ENCODE results near the gene KLHL29. TPM values are rescaled to one million over a fixed set of nuclear protein-coding genes. Genes with fewer than 3 reads are reported as not detected.

The KLHL29 gene
- total and polyA plus RNA-seq, 2 donors (not counting 1 experiment from before 2014, with no cell fraction given), result 1.3 to 3.4 TPM

- H3K4me3 ChIP-seq (ENCODE audit: control extremely low read depth in 1 of 5, extremely low read depth in 1 of 5, insufficient read depth in 1 of 5, low read depth in 2 of 5, low read length in 4 of 5), result no peak overlapping the region
- no peaks in the 10 kb centered on the region for H3K79me2 ChIP-seq (ENCODE audit: control insufficient read depth, insufficient read depth, low read length)
- H3K4me1 ChIP-seq (ENCODE audit: control insufficient read depth in 2 of 2, insufficient read depth in 2 of 2, low read length in 2 of 2), result no peaks in the 10 kb centered on the region
- no peak overlapping the region for H2AFZ ChIP-seq (ENCODE audit: insufficient read depth, low read depth, low read length, poor library complexity, severe bottlenecking)
- 93% methylated on average over 16 of the region's 16 CpGs for WGBS (ENCODE audit: insufficient coverage)
- H3K9ac ChIP-seq (ENCODE audit: low read length), result no peak overlapping the region
- H3K36me3 ChIP-seq (replicated peaks in 1 of 2; ENCODE audit: control extremely low read depth in 1 of 2, control insufficient read depth in 1 of 2, extremely low read depth in 1 of 2, insufficient read depth in 2 of 2, low read length in 1 of 2), result no peaks in the 10 kb centered on the region
- no peaks in the 10 kb centered on the region for H3K27me3 Mint-ChIP-seq
- no peak overlapping the region for H3K27ac ChIP-seq (ENCODE audit: low read length in 2 of 2)
- TF ChIP-seq EZH2 (IDR thresholded peaks at IDR 0.05; ENCODE audit: borderline replicate concordance, insufficient read depth, low read depth, low read length, poor library complexity, severe bottlenecking) (no peak), CTCF (IDR thresholded peaks at IDR 0.05) (no peak)
- H3K27ac Mint-ChIP-seq, result no peak overlapping the region
- H3K9me3 ChIP-seq (ENCODE audit: control extremely low read depth in 1 of 3, control insufficient read depth in 2 of 3, insufficient read depth in 1 of 3, low read length in 2 of 3), result peaks cover 0 to 4% (median 0%) of the 10 kb centered on the region in 3 donors
- intact Hi-C loops (cut with micrococcal nuclease), result no loop called here
- ChIA-PET POLR2A (no interaction called here), CTCF (no interaction called here)
- H3K4me3 Mint-ChIP-seq, result no peak overlapping the region
- ATAC-seq (ENCODE audit: low read depth), result no peak
- H3K4me2 ChIP-seq (replicated peaks; ENCODE audit: low read depth, low read length, poor library complexity, severe bottlenecking), result no peak overlapping the region
- H3K27me3 ChIP-seq (replicated peaks in 1 of 4; ENCODE audit: control extremely low read depth in 1 of 4, control insufficient read depth in 3 of 4, insufficient read depth in 4 of 4, low read length in 3 of 4), result no peaks in the 10 kb centered on the region
- H3K4me1 Mint-ChIP-seq, result no peaks in the 10 kb centered on the region
- no peak for DNase-seq
- H3K9me3 Mint-ChIP-seq (ENCODE audit: insufficient read depth), result no peaks in the 10 kb centered on the region
- no peaks in the 10 kb centered on the region for H4K20me1 ChIP-seq (ENCODE audit: control insufficient read depth, insufficient read depth, low read length, poor library complexity, severe bottlenecking)
These were observed 244.9 kb downstream of the KLHL29 start for GRCh38 chr2:23629772-23630480.

GRCh38 chr2:23630961-23631360, 246.0 kb downstream of the KLHL29 start:
- TF ChIP-seq CTCF (IDR thresholded peaks at IDR 0.05), result no peak
- no peak for TF ChIP-seq EZH2 (IDR thresholded peaks at IDR 0.05; ENCODE audit: borderline replicate concordance, insufficient read depth, low read depth, low read length, poor library complexity, severe bottlenecking)
- WGBS (ENCODE audit: insufficient coverage), result 100% methylated on average over 3 of the region's 7 CpGs

More at GRCh38 chr2:23630961-23631360, 246.0 kb downstream of the KLHL29 start:
- Histone ChIP-seq H3K27ac (ENCODE audit: low read length in 2 of 2) (no peak overlapping the region), H3K27me3 (replicated peaks in 1 of 4; ENCODE audit: control extremely low read depth in 1 of 4, control insufficient read depth in 3 of 4, insufficient read depth in 4 of 4, low read length in 3 of 4) (no peaks in the 10 kb centered on the region), H4K20me1 (ENCODE audit: control insufficient read depth, insufficient read depth, low read length, poor library complexity, severe bottlenecking) (no peaks in the 10 kb centered on the region), H2AFZ (ENCODE audit: insufficient read depth, low read depth, low read length, poor library complexity, severe bottlenecking) (no peak overlapping the region), H3K9ac (ENCODE audit: low read length) (no peak overlapping the region), H3K4me2 (replicated peaks; ENCODE audit: low read depth, low read length, poor library complexity, severe bottlenecking) (no peak overlapping the region), H3K36me3 (replicated peaks in 1 of 2; ENCODE audit: control extremely low read depth in 1 of 2, control insufficient read depth in 1 of 2, extremely low read depth in 1 of 2, insufficient read depth in 2 of 2, low read length in 1 of 2) (no peaks in the 10 kb centered on the region), H3K79me2 (ENCODE audit: control insufficient read depth, insufficient read depth, low read length) (no peaks in the 10 kb centered on the region), H3K4me3 (ENCODE audit: control extremely low read depth in 1 of 5, extremely low read depth in 1 of 5, insufficient read depth in 1 of 5, low read depth in 2 of 5, low read length in 4 of 5) (no peak overlapping the region), H3K9me3 (ENCODE audit: control extremely low read depth in 1 of 3, control insufficient read depth in 2 of 3, insufficient read depth in 1 of 3, low read length in 2 of 3) (no peaks in the 10 kb centered on the region), H3K4me1 (ENCODE audit: control insufficient read depth in 2 of 2, insufficient read depth in 2 of 2, low read length in 2 of 2) (no peaks in the 10 kb centered on the region)
- H3K9me3 Mint-ChIP-seq (ENCODE audit: insufficient read depth), result no peaks in the 10 kb centered on the region
- H3K27me3 Mint-ChIP-seq, result no peaks in the 10 kb centered on the region
- no peak for DNase-seq
- intact Hi-C loops (cut with micrococcal nuclease), result no loop called here
- H3K4me3 Mint-ChIP-seq, result no peak overlapping the region
- H3K4me1 Mint-ChIP-seq, result no peaks in the 10 kb centered on the region
- CTCF ChIA-PET, result no interaction called here
- ATAC-seq (ENCODE audit: low read depth), result no peak
- POLR2A ChIA-PET, result no interaction called here
- H3K27ac Mint-ChIP-seq, result no peak overlapping the region

Data from B cell (primary cell).